HG02938 (cell line): ENCODE results near the gene TMEM235.

Source experiments
- ATAC-seq: cut with Tn5 transposase; IDR thresholded peaks from one replicate; pipeline ENCODE4 v1.9.1; 2021; ENCODE audit warnings: mild to moderate bottlenecking, moderate library complexity; ENCODE audit not compliant: unreplicated experiment

TMEM235 gene

GRCh38 chr17:78230996-78231935, at the start of gene TMEM235:
Gene TMEM235, plus strand, starts transcription at chr17:78231631. Its CDS starts 393 bp downstream, at chr17:78232024.
- no peak for ATAC-seq

- no peak for ATAC-seq
These were observed 48.9 kb upstream of the TMEM235 start for GRCh38 chr17:78182504-78182903.

- ATAC-seq, result no peak
These were observed 47.5 kb upstream of the TMEM235 start for GRCh38 chr17:78183916-78184315.

- no peak for ATAC-seq
These were observed 47.1 kb upstream of the TMEM235 start for GRCh38 chr17:78184351-78184750.

GRCh38 chr17:78184868-78185267, 46.6 kb upstream of the TMEM235 start:
- ATAC-seq, result no peak

- ATAC-seq, result no peak
These were observed 45.3 kb upstream of the TMEM235 start for GRCh38 chr17:78185981-78186691.

- ATAC-seq, result peak; percentile 84
These were observed 44.5 kb upstream of the TMEM235 start, which contains the start of the genes AFMID and TK1 for GRCh38 chr17:78186692-78187595. Gene AFMID, plus strand, starts transcription at chr17:78187362. Its CDS starts 9 bp downstream, at chr17:78187371. Gene TK1, minus strand, starts transcription at chr17:78187052. Its CDS starts 58 bp downstream, at chr17:78186994.

GRCh38 chr17:78196716-78197115, 34.7 kb upstream of the TMEM235 start:
- no peak for ATAC-seq

GRCh38 chr17:78197147-78197832, 34.1 kb upstream of the TMEM235 start:
- ATAC-seq, result no peak

- ATAC-seq, result no peak
These were observed 31.0 kb upstream of the TMEM235 start for GRCh38 chr17:78200451-78200850.

- no peak for ATAC-seq
These were observed 28.8 kb upstream of the TMEM235 start for GRCh38 chr17:78202666-78203065.

- ATAC-seq, result no peak
These were observed 26.9 kb upstream of the TMEM235 start for GRCh38 chr17:78204387-78205123.

GRCh38 chr17:78205124-78205775, 26.2 kb upstream of the TMEM235 start:
- no peak for ATAC-seq

- no peak for ATAC-seq
These were observed 25.1 kb upstream of the TMEM235 start for GRCh38 chr17:78206298-78206697.

GRCh38 chr17:78208486-78208885, 22.9 kb upstream of the TMEM235 start:
- ATAC-seq, result no peak

- no peak for ATAC-seq
These were observed 21.3 kb upstream of the TMEM235 start for GRCh38 chr17:78210111-78210510.

GRCh38 chr17:78211032-78211431, 20.4 kb upstream of the TMEM235 start:
- no peak for ATAC-seq

- no peak for ATAC-seq
These were observed 17.3 kb upstream of the TMEM235 start, which contains the start of gene BIRC5 for GRCh38 chr17:78214016-78214705. Gene BIRC5, plus strand, starts transcription at chr17:78214253. Its CDS starts 64 bp downstream, at chr17:78214317.
